ENCODE measurements around the gene KMT2C.
"Not testable (repeated sequence)": the region's sequence is repeated elsewhere in the genome, so short reads cannot be mapped to it uniquely, and the experiment has no call there.

KMT2C gene

GRCh38 chr7:152369518-152369917 lies 66.3 kb downstream of the KMT2C start:
- DNase-seq (ENCODE audit: insufficient read length, low spot score) (no peak), FAIRE-seq (no peak)
- TF ChIP-seq POLR2A (IDR thresholded peaks at IDR 0.05; ENCODE audit: low read depth, low read length) (no peak), POU2F2 (IDR thresholded peaks at IDR 0.05; ENCODE audit: low read depth, low read length) (no peak), SPI1 (IDR thresholded peaks at IDR 0.05; ENCODE audit: low read depth, low read length) (no peak)

GRCh38 chr7:152367170-152367569 lies 68.6 kb downstream of the KMT2C start:
- no peak for TF ChIP-seq POU2F2 (IDR thresholded peaks at IDR 0.05; ENCODE audit: low read depth, low read length)
- no peak for TF ChIP-seq PAX5 (IDR thresholded peaks at IDR 0.05; ENCODE audit: insufficient read depth, low read length, severe bottlenecking)
- TF ChIP-seq POLR2AphosphoS5 (IDR thresholded peaks at IDR 0.05; ENCODE audit: low read depth, low read length), result no peak
- no peak for TF ChIP-seq TAF1 (IDR thresholded peaks at IDR 0.05; ENCODE audit: low read depth, low read length)
- TF ChIP-seq POLR2A (IDR thresholded peaks at IDR 0.05; ENCODE audit: low read depth, low read length), result no peak
- TF ChIP-seq SPI1 (IDR thresholded peaks at IDR 0.05; ENCODE audit: low read depth, low read length), result no peak
- DNase-seq (ENCODE audit: insufficient read length, low spot score) (no peak), FAIRE-seq (no peak)

GRCh38 chr7:152366662-152367061 lies 69.1 kb downstream of the KMT2C start:
- TF ChIP-seq POLR2A (IDR thresholded peaks at IDR 0.05; ENCODE audit: low read depth, low read length) (no peak), SPI1 (IDR thresholded peaks at IDR 0.05; ENCODE audit: low read depth, low read length) (no peak), POU2F2 (IDR thresholded peaks at IDR 0.05; ENCODE audit: low read depth, low read length) (no peak), PAX5 (IDR thresholded peaks at IDR 0.05; ENCODE audit: insufficient read depth, low read length, severe bottlenecking) (no peak), TAF1 (IDR thresholded peaks at IDR 0.05; ENCODE audit: low read depth, low read length) (no peak), POLR2AphosphoS5 (IDR thresholded peaks at IDR 0.05; ENCODE audit: low read depth, low read length) (no peak)
- FAIRE-seq (no peak), DNase-seq (ENCODE audit: insufficient read length, low spot score) (no peak)

GRCh38 chr7:152365982-152366603 lies 69.7 kb downstream of the KMT2C start:
- FAIRE-seq (no peak), DNase-seq (ENCODE audit: insufficient read length, low spot score) (no peak)
- TF ChIP-seq POU2F2 (IDR thresholded peaks at IDR 0.05; ENCODE audit: low read depth, low read length) (no peak), POLR2A (IDR thresholded peaks at IDR 0.05; ENCODE audit: low read depth, low read length) (no peak), POLR2AphosphoS5 (IDR thresholded peaks at IDR 0.05; ENCODE audit: low read depth, low read length) (no peak), TAF1 (IDR thresholded peaks at IDR 0.05; ENCODE audit: low read depth, low read length) (no peak), SPI1 (IDR thresholded peaks at IDR 0.05; ENCODE audit: low read depth, low read length) (no peak), PAX5 (IDR thresholded peaks at IDR 0.05; ENCODE audit: insufficient read depth, low read length, severe bottlenecking) (no peak)

GRCh38 chr7:152363798-152364197 lies 72.0 kb downstream of the KMT2C start:
- FAIRE-seq, result peak; percentile 77
- TF ChIP-seq POLR2A (IDR thresholded peaks at IDR 0.05; ENCODE audit: low read depth, low read length), result no peak
- TF ChIP-seq SPI1 (IDR thresholded peaks at IDR 0.05; ENCODE audit: low read depth, low read length), result no peak
- no peak for TF ChIP-seq POLR2AphosphoS5 (IDR thresholded peaks at IDR 0.05; ENCODE audit: low read depth, low read length)
- TF ChIP-seq POU2F2 (IDR thresholded peaks at IDR 0.05; ENCODE audit: low read depth, low read length), result no peak
- no peak for TF ChIP-seq PAX5 (IDR thresholded peaks at IDR 0.05; ENCODE audit: insufficient read depth, low read length, severe bottlenecking)
- no peak for TF ChIP-seq TAF1 (IDR thresholded peaks at IDR 0.05; ENCODE audit: low read depth, low read length)
- no peak for DNase-seq (ENCODE audit: insufficient read length, low spot score)

- DNase-seq (ENCODE audit: insufficient read length, low spot score) (no peak), FAIRE-seq (no peak)
- TF ChIP-seq POLR2AphosphoS5 (IDR thresholded peaks at IDR 0.05; ENCODE audit: low read depth, low read length) (no peak), PAX5 (IDR thresholded peaks at IDR 0.05; ENCODE audit: insufficient read depth, low read length, severe bottlenecking) (no peak), POLR2A (IDR thresholded peaks at IDR 0.05; ENCODE audit: low read depth, low read length) (no peak)
These were observed 73.5 kb downstream of the KMT2C start for GRCh38 chr7:152362128-152362926.

- DNase-seq (ENCODE audit: insufficient read length, low spot score) (no peak), FAIRE-seq (no peak)
- no peak for TF ChIP-seq TAF1 (IDR thresholded peaks at IDR 0.05; ENCODE audit: low read depth, low read length)
- no peak for TF ChIP-seq POU2F2 (IDR thresholded peaks at IDR 0.05; ENCODE audit: low read depth, low read length)
- no peak for TF ChIP-seq SPI1 (IDR thresholded peaks at IDR 0.05; ENCODE audit: low read depth, low read length)
- peak; percentile 34 for TF ChIP-seq PAX5 (IDR thresholded peaks at IDR 0.05; ENCODE audit: insufficient read depth, low read length, severe bottlenecking)
These were observed 80.2 kb downstream of the KMT2C start for GRCh38 chr7:152355474-152356057.

GRCh38 chr7:152354061-152354460 lies 81.7 kb downstream of the KMT2C start:
- FAIRE-seq (no peak), DNase-seq (ENCODE audit: insufficient read length, low spot score) (no peak)
- TF ChIP-seq PAX5 (IDR thresholded peaks at IDR 0.05; ENCODE audit: insufficient read depth, low read length, severe bottlenecking) (no peak), POU2F2 (IDR thresholded peaks at IDR 0.05; ENCODE audit: low read depth, low read length) (no peak), TAF1 (IDR thresholded peaks at IDR 0.05; ENCODE audit: low read depth, low read length) (no peak), POLR2AphosphoS5 (IDR thresholded peaks at IDR 0.05; ENCODE audit: low read depth, low read length) (no peak), SPI1 (IDR thresholded peaks at IDR 0.05; ENCODE audit: low read depth, low read length) (no peak), POLR2A (IDR thresholded peaks at IDR 0.05; ENCODE audit: low read depth, low read length) (no peak)

- not testable (repeated sequence) for FAIRE-seq
These were observed 82.5 kb downstream of the KMT2C start for GRCh38 chr7:152353281-152353680.

GRCh38 chr7:152351747-152352146 lies 84.1 kb downstream of the KMT2C start:
- DNase-seq (ENCODE audit: insufficient read length, low spot score); FAIRE-seq: not testable (repeated sequence)

More at GRCh38 chr7:152353281-152353680, 82.5 kb downstream of the KMT2C start:
- DNase-seq (ENCODE audit: insufficient read length, low spot score), result not testable (repeated sequence)

Data from GM12891 (cell line).